NT2/D1 (cell line): Measurements from ENCODE around the gene LRRC45.

Experiments
- SUZ12 ChIP-seq: IDR thresholded peaks from 2 replicates; pipeline ENCODE4 v1.6.1; 2011; ENCODE audit not compliant: insufficient read length, insufficient read depth; ENCODE audit errors: extremely low read depth
- YY1 ChIP-seq: IDR thresholded peaks from 2 replicates; pipeline ENCODE4 v1.6.1; 2011; ENCODE audit not compliant: insufficient read length, insufficient read depth
- ZNF274 ChIP-seq: IDR thresholded peaks from 2 replicates; pipeline ENCODE4 v1.6.1; 2011; ENCODE audit warnings: mild to moderate bottlenecking, low read depth, low read length

DNA sequence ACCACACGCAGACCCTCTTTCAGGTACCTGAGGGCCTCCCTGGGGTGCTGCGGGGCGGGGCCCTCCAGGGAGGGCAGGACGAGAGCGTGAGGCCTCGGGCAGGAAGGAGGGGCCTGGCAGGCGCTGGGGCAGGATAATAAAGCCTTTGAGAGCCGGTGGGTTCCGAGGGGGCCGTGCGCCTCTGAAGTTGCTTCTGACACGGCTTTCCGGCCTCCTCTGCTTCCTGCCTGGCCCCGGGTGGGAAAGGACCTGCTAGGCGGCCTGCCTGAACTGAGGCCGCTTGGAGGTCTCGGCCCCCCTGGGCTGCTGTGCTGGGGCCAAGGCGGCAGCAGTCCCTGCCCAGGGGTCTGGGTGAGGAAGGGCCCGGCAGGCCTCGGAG lies 10.9 kb upstream of the LRRC45 start:
- no peak for TF ChIP-seq ZNF274
- TF ChIP-seq SUZ12, result no peak
- no peak for TF ChIP-seq YY1
